ENCODE measurements around the gene GGA1.
"Not testable (repeated sequence)": the region's sequence is repeated elsewhere in the genome, so short reads cannot be mapped to it uniquely, and the experiment has no call there.

Gene GGA1

GRCh38 chr22:37571258-37571991, 37.2 kb upstream of the GGA1 start:
- DNase-seq: no peak

- no peak for DNase-seq
These were observed 36.7 kb upstream of the GGA1 start for GRCh38 chr22:37571992-37572373.

GRCh38 chr22:37575490-37576003, 33.1 kb upstream of the GGA1 start:
- DNase-seq: no peak

GRCh38 chr22:37578002-37578401, 30.6 kb upstream of the GGA1 start:
- no peak for DNase-seq

GRCh38 chr22:37581504-37581903, 27.1 kb upstream of the GGA1 start:
- no peak for DNase-seq

- no peak for DNase-seq
These were observed 26.1 kb upstream of the GGA1 start for GRCh38 chr22:37582526-37582925.

- DNase-seq: no peak
These were observed 20.0 kb upstream of the GGA1 start for GRCh38 chr22:37588546-37589215.

- no peak for DNase-seq
These were observed 19.0 kb upstream of the GGA1 start for GRCh38 chr22:37589636-37590035.

- not testable (repeated sequence) for DNase-seq
These were observed 17.6 kb upstream of the GGA1 start for GRCh38 chr22:37591081-37591480.

- DNase-seq: no peak
These were observed 16.7 kb upstream of the GGA1 start for GRCh38 chr22:37591823-37592404.

- no peak for DNase-seq
These were observed 14.4 kb upstream of the GGA1 start for GRCh38 chr22:37594237-37594636.

GRCh38 chr22:37599153-37599552, 9.5 kb upstream of the GGA1 start:
- no peak for DNase-seq

GRCh38 chr22:37601203-37601539, 7.5 kb upstream of the GGA1 start:
- DNase-seq: no peak

GRCh38 chr22:37601540-37602442, 6.8 kb upstream of the GGA1 start:
- no peak for DNase-seq

GRCh38 chr22:37602546-37603277, 5.9 kb upstream of the GGA1 start:
- not testable (repeated sequence) for DNase-seq

GRCh38 chr22:37604074-37604473, 4.6 kb upstream of the GGA1 start:
- DNase-seq: no peak

- DNase-seq: peak; percentile 49
These were observed 3.8 kb upstream of the GGA1 start for GRCh38 chr22:37604875-37605274.

- peak; percentile 82 for DNase-seq
These were observed 1.4 kb upstream of the GGA1 start for GRCh38 chr22:37607010-37607934.

- no peak for DNase-seq
These were observed 628 bp upstream of the GGA1 start for GRCh38 chr22:37607935-37608476.

GRCh38 chr22:37609240-37610152, 862 bp downstream of the GGA1 start:
- DNase-seq: no peak

Data from activated effector memory CD4-positive, alpha-beta T cell treated with Interleukin-2 at 50 U/mL for 16 hours (primary cell).